C1 segment of cervical spinal cord (tissue), 14 donors: ENCODE measurements around the gene GMCL2.
"Not testable (repeated sequence)": the region's sequence is repeated elsewhere in the genome, so short reads cannot be mapped to it uniquely, and the experiment has no call there.

ENCODE experiments used
- DNase-seq, 14 donors: peaks; one replicate each; lab custom pipeline; 2025; lab: John Stamatoyannopoulos, UW

The GMCL2 gene, protein sequence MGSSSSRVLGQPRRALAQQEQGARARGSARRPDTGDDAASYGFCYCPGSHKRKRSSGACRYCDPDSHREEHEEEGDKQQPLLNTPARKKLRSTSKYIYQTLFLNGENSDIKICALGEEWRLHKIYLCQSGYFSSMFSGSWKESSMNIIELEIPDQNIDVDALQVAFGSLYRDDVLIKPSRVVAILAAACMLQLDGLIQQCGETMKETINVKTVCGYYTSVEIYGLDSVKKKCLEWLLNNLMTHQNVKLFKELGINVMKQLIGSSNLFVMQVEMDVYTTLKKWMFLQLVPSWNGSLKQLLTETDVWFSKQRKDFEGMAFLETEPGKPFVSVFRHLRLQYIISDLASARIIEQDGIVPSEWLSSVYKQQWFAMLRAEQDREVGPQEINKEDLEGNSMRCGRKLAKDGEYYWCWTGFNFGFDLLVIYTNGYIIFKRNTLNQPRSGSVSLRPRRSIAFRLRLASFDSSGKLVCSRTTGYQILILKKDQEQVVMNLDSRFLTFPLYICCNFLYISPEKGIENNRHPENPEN

DNA sequence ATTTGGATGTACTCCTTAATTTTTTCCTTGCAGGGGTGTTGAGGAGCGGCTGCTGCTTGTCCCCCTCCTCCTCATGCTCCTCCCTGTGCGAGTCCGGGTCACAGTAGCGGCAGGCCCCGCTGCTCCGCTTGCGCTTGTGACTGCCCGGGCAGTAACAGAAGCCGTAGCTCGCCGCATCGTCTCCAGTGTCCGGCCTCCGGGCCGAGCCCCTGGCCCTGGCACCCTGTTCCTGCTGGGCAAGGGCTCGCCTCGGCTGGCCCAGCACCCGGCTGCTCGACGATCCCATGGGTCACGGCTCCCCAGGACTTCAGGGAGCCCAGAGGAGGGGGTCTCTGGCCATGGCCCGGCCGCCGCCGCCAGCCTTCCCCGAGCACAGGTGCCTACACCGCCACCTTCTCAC, at the start of gene GMCL2:
GMCL2 (minus strand) TSS at position 358 of the 400 bp plus-strand sequence; CDS start at position 286, 72 bp downstream.
- DNase-seq: no peak

GRCh38 chr5:178236679-178237078, 49.5 kb upstream of the GMCL2 start:
- DNase-seq: peak in 6 of 14 donors; percentile 16 to 62 (median 28)

GRCh38 chr5:178236126-178236525, 49.0 kb upstream of the GMCL2 start:
- no peak for DNase-seq

DNA sequence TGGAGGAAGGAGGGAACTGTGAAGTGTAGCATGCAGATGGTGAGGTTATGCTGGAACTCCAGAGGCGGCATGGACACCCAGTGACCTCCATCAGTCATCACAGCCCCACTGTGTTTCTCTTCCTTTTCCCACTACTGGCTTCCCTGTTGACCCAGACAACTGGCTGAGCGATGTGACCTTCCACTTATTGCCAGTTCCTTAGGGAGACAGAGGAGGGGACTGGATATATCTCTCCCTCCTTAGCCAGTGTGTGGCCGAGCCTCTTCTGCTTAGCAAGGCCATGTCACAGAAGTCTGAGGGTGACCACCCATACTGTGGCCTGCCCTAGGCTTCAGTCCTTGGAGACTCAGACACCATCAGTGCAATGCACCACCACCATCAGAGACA, 48.4 kb upstream of the GMCL2 start:
- DNase-seq: no peak

- peak in 12 of 14 donors; percentile 8 to 63 (median 30) for DNase-seq
Observed at GRCh38 chr5:178234750-178235587, 47.8 kb upstream of the GMCL2 start.

GRCh38 chr5:178234121-178234749, 47.1 kb upstream of the GMCL2 start:
- no peak for DNase-seq

DNA sequence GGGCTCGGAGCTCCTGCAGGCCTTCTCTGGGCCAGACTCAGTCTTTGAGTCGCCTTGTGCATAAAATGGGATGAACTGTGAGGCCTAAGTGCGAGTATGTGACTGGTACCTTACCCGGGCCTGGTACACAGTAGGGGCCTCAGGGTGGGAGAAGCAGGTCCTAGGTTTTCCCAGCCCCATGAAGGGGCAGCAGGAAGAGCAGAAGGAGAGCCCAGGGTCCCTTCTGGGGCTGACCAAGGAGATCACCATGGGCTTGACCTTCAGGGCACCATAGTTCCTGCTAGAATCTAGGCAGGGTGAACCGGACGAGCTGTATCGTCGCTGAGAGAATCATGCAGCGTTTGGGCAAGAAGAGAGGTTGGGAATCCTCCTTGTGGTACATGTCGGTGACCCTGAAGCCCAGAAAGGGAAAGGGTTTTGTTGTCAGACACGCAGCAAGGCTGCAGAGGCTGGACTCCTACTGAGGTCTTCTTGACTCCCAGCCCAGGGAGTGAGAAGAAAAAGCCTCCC, 45.8 kb upstream of the GMCL2 start:
- peak in 3 of 14 donors; percentile 31 to 68 (median 65) for DNase-seq

DNA sequence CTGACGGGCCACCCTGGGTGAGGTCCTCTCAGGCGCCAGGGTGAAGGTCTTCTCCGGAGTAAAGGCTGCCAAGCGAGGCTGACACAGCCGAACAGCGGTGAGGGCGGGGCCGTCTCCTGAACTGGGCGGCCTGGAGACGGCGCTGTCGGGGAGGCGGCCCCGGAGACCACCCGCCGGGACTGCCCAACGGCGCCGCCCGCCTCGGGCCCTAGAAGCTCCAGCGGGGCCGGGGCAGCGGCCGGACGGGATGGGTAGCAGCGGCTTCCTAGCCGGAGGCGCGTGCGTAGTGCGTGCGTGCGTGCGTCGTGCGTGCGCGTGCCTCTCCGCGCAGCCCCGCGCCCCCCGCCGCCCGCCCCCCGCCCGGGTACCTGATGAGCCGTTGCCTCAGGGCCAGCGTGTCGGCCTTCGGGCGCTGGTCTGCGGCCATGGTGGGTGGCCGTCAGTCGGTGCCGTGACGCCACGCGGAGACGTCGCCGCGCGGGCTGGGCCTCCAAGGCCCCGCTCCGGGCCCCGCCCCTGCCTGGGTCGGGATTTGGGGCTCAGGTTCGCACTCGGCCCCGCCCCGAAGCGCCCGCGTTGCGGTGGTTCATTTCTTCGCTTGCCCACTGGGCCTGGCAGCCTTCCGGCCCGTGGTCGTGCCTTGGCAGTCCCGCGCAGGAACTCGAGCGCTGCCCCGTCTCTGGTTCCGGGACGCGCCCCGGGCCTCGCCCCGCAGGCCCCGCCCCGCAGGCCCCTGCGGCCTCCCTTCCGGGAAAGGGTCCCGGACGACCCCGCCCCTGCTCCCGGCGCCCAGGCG, 45.2 kb upstream of the GMCL2 start, which contains the start of gene PHYKPL:
PHYKPL (minus strand) TSS at position 679 of the 796 bp plus-strand sequence; CDS start at position 427, 252 bp downstream.
- peak in 12 of 14 donors; percentile 51 to 83 (median 72) for DNase-seq

- DNase-seq: no peak
Observed at GRCh38 chr5:178231539-178232123, 44.5 kb upstream of the GMCL2 start.

GRCh38 chr5:178230879-178231538, 43.8 kb upstream of the GMCL2 start:
- peak in 6 of 14 donors; percentile 25 to 83 (median 49) for DNase-seq

- no peak for DNase-seq
Observed at GRCh38 chr5:178229861-178230260, 42.7 kb upstream of the GMCL2 start.

GRCh38 chr5:178229111-178229510, 41.9 kb upstream of the GMCL2 start:
- DNase-seq: not testable (repeated sequence)

DNA sequence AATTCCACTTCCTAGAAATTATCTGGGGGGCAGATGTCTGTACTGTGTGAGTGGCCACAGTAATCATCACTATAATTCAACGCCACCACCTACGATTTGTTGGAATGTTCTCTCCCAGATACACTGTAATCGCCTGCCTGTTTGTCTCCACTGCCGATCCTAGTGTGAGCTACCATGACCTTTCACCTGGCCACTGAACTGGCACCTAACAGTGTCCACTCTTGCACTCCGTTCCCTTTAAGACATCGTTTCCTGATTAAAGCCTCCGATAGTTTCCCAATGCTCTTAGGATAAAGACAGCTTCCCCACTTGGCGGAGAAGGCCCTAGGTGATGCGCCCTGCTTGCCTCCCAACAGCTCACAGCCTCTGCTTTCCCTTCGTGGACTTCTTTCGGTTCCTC, 41.4 kb upstream of the GMCL2 start:
- no peak for DNase-seq

GRCh38 chr5:178227929-178228328, 40.8 kb upstream of the GMCL2 start:
- no peak for DNase-seq

GRCh38 chr5:178227138-178227659, 40.0 kb upstream of the GMCL2 start:
- no peak for DNase-seq

DNA sequence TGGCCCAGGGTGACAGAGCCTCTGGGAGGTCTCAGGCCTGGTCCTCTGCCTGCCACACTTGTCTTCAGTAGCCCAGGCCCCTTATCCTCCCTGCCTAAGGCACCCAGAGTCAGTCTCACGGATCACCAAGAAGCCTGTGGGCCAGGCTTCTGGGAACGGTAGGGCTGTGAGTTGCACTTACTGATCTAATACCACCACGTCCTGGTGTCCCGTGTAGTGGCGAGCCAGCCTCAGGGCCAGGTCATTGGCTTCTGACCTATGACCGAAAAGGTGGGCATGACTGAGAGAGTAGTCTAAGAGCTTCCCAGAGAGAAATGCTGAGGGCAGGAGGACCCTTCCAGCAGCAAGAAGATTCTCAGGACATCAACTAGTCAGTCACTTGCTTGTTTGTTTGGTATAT, 38.0 kb upstream of the GMCL2 start:
- DNase-seq: no peak

DNA sequence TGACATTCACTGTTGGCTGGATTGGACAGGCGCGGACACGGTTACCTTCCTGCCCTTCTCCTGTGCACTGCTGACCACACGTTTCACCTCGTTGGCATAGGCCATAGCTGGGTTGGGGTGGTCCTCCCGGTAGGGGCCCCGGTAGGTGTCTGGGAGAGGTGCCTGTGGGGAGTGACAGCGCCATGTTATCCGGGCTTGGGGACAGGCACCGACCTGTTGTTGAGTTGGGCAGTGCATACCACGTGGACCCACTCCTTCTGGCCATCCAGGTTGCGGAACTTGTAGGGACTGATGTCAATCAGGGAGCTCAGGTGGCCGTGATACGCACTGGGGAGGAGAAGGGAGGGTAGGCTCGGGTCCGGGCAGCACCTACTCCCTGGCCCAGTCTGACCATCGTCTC, 37.2 kb upstream of the GMCL2 start:
- DNase-seq: no peak

GRCh38 chr5:178223828-178224335, 36.7 kb upstream of the GMCL2 start:
- DNase-seq: no peak

GRCh38 chr5:178223196-178223773, 36.1 kb upstream of the GMCL2 start:
- no peak for DNase-seq
